HK-2 (cell line): ENCODE results near the gene HMCES.
"Not testable (repeated sequence)": the region's sequence is repeated elsewhere in the genome, so short reads cannot be mapped to it uniquely, and the experiment has no call there.

Source experiments
- DNase-seq: peaks from one replicate; pipeline ENCODE4 v3.0.0-alpha.2; 2018; ENCODE audit not compliant: unreplicated experiment

The HMCES gene

DNA sequence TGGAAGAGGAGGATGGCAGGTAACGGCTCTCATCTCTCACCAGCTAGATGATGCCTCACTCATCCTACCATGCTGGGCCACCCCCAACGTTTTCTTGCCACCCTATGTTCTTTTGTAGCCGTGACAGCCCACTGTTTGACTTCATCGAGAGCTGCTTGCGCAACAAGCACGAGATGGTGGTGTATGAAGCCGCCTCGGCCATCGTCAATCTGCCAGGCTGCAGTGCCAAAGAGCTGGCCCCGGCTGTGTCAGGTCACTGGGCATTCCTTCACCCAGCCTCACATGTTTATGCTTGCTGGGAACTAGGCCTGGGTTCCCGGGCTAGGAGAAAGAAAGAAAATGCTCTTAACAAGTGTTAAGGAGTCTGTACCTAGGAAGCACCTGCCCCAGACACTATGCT is 21.1 kb upstream of the HMCES start:
- no peak for DNase-seq

DNA sequence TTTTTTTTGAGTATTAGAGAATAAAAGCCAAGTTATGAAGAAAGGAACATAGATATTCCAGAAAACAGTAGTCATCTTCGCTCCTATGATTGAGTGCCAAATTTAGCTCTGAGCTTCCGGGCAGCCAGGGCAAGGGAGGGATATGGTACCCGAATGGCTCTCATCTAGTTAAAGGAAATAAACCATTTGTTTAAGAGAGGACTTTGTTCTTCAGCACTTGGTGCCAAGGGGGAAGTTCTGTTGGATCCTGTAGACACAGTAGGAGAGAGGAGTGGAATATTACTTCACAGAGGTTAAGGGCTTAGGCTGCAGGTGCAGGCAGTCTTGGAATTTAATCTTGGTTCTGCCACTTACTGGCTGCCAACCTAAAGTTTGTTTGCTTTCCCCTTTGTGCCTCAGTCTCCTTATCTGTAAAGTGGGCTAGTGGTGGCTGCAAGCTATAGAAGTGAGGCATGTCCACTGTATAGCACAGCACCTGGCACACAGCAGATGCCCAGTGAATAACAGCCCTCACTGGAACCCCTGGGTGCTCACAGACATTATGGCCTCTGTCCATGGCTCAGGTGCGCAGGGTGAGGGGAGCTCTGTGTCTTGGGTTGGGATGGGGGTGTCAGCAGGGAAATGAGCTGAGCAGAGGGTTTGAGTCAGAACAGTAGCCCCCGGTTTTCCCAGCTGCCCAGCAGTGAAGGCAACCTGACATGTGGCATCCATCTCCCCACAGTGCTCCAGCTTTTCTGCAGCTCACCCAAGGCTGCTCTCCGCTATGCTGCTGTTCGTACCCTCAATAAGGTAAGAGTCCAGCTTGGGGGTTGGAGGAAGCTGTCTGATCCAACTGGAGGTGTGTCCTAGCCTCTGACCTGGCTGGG is 18.8 kb upstream of the HMCES start:
- no peak for DNase-seq

DNA sequence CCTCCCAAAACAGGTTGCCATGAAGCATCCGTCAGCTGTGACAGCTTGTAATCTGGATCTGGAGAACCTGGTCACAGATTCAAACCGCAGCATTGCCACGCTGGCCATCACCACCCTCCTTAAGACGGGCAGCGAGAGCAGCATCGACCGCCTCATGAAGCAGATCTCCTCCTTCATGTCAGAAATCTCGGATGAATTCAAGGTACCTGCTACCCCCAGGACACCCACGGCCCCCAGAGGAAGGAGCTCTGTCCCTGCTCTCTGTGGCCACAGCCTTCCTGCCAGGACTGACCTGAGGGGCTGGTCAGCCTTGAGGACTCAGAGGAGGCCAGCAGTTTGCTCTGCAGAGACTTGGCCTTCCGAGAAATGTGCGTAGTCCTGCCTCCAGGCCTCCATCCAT is 18.1 kb upstream of the HMCES start:
- no peak for DNase-seq

DNA sequence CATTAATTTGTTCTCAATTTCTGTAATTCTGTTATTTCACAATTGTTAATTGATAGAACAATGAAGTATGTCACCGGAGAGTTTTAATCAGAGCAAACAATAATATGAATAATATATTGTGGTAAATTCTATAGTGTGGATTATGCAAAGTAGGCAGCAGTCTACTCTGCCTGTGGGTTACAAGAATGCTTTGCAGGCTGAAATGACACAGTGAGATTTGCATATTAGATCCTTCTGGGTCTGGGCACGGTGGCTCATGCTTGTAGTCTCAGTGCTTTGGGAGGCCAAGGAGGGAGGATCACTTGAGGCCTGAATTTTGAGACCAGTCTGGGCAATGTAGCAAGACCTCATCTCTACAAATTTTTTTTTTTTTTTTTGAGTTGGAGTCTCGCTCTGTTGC is 16.8 kb upstream of the HMCES start:
- no peak for DNase-seq

DNA sequence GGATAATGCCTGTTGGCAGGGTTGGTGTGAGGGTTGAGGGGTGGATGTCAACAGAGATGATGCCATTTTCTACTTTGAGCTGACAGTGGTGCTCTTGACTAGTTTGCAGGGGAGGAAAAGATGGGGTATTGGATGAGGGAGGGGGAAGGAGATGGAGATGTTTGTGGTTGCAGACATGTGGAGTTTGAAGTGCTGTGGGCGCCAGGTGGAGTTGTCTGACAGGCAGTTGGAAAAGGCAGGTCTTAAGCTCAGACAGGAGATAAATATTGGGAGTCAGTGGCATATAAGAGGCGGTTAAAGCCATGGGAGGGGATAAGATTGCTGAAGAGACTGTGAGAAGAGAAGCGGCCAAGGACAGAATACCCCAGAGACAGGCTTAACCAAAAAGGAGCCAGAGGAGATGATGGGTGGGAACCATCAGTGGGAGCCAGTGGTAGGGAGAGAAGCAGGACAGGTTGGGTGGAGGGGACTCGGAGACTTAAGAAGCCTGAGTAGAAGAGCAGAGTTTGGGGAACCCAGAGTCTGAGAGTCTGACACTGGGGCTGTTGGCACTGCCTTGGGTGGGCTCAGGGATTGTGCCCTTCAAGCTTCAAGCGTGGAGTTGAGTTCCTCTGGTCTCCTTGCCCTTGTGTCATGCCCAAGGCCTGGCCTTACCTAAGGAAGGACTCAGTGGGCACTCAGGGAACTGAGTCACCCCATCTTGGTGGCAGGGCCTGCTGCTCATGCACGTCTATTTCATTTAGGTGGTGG is 15.3 kb upstream of the HMCES start:
- DNase-seq, result no peak

DNA sequence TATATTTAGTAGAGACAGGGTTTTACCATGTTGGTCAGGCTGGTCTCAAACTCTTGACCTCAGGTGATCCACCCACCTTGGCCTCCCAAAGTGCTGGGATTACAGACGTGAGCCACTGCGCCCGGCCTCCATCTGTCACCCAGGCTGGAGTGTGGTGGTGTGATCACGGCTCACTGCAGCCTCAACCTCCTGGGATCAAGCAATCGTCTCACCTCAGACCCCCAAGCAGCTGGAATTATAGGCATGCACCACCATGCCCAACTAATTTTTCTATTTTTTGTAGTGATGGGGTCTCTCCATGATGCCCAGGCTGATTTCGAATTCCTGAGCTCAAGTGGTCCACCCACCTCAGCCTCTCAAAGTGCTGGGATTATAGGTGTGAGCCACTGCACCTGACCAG is 13.7 kb upstream of the HMCES start:
- not testable (repeated sequence) for DNase-seq

DNA sequence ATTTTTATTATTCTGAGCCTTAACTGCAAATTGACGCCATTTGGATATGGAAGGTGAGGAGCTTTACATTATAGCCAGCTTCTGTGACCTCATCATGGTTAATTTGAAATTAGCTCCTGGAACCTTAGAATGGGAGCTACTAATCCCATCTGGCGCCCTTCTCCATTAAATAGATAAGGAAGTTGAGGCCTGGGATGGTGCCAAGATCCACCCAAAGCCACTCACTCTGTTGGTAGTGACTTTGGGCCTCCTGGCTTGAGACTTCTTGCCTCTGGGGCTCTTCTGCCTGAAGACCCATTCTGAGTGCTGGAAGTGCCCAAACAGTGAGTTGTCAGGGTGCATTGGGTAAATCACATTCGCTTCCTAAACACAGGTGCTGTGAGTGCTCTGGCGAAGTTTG is 12.0 kb upstream of the HMCES start:
- no peak for DNase-seq

DNA sequence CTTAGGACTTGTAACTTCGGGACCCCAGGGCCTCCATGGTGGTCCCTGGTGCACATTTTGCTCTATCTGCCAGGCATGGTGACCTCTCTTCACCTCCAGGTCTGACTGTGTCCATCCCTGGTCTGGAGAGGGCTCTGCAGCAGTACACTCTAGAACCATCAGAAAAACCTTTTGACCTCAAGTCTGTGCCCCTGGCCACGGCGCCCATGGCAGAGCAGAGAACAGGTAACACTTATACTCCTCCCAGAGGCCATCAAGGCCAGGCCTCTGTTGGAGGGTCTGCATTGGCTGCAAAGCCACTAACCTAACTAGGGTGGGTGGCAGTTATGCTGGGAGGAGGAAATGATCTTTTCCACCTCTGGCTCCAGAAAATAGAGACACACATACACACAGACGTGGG is 10.3 kb upstream of the HMCES start:
- DNase-seq, result no peak

DNA sequence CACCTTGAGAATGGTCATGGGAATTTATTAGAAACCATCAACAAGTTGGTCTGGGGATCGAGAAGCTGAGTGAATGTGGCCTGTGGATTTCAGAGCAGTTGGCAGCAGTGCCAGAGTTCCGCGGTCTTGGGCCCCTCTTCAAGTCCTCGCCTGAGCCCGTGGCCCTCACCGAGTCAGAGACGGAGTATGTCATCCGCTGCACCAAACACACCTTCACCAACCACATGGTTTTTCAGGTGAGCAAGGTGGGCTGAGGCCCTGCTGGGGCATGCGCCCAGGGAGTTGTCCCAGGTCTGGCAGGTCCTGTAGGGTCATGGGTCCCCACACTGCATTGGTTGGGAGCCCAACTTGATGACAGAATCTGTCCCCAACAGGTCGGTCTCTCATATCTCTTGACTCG is 7.0 kb upstream of the HMCES start:
- no peak for DNase-seq

DNA sequence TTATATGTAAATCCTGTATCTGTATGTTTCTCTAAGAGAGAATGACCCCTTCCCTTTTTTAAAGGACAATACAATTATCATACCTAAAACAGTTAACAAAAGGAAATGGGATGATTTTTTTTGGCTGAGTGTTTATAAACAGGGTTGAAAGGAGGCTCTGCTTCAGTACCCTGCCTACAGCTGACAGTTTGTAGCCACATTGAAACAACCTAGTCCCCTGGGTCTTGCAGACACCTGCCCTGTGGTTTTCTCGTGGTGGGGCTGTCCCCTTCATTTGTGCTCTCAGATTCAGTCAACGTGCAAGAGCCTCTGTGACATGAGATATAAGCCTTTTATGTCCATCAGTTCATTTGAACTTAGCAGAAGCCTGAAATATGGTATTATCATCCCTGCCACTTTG is 2.3 kb upstream of the HMCES start:
- DNase-seq, result no peak

DNA sequence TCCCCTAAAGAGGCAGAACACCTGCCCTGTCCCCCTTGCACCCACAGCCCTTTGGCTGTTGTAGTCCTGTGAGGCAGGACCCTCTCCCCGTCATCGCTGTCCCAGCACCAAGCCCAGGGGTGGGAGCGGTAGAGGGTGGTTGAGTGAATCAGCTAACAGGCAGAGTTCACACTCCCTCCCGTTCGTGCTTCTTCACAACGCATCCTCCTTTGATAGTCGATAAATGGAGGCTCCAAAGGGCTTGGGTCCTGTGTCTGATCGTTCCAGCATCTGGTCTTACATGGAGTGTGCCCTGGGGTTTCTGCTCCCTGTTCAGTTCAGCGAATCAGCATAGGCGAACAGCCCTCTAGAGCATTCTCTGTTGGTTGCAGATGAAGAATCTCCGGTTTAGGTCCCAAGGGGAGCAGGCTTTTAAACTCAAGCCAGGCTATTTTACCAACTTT is 820 bp upstream of the HMCES start:
- DNase-seq, result no peak

DNA sequence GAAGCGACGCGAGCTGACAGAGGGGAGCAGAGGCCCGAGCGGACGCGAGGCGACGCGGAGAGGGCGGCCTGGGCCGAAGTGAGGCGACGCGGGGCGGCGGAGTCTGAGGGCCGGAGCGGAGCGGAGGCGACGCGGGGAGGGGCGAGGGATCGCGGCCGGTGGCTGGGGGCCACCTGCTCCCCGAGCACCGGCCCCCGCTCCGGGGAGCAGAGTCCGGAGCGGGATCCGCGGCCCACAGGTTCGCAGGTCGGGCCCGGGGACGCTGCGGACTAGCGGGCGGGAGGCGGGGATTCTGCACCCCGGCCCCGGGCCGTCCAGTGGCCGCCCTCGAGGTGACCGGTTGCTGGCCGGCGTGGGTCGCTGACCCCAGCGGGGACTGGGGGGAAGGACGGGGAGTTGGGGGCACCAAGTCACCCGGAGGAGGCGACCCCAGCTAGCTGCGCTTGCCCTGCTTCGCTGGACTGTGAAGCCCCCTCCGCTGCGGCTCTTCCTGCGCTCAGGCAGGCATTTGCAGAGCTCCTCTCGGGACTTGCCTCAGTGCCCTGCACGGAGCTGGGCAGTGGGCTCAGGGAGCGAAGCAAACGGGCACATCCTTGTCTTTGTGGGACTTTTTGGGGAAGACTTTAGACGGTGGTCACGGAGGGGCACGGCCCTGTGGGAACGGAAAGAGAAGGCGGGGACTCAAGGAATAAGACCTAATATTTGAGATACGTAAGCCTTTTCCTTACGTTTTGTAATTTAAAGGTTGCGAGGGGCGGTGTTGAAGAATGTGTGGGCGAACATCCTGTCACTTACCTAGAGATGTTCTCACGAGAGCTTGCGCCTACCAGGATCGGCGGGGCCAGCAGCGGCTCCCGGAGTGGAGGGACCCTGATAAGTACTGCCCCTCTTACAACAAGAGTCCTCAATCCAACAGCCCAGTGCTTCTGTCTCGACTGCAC is 566 bp downstream of the HMCES start:
- DNase-seq, result peak; percentile 61

DNA sequence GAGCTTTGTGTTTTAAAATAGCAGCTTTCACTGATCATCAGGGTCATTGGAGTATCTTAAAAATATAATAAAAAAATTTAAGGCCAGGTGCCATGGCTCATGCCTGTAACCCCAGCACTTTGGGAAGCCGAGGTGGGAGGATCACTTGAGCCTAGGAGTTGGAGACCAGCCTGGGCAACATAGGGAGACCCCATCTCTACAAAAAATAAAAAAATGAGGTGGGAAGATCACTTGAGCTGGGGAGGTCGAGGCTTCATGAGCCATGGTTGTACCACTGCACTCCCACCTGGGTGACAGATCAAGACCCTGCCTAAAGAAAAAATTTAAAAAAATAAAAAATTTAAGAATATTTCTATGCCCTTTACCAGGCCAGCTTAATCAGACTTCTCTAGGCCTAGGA is 1.5 kb downstream of the HMCES start:
- no peak for DNase-seq

DNA sequence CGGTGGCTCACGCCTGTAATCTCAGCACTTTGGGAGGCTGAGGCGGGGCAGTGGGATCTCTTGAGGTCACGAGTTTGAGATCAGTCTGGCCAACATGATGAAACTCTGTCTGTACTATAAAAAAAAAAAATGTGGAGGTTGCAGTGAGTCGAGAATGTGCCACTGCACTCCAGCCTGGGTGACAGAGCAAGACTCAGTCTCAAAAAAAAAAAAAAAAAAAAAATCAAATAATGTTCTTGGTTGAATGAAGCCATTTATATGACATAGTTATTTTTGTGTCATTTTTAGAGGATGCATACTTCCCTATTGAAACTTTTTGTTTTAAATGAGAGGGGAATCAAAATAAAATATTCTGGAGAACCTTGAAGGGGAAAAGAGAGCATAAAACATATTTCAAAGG is 3.1 kb downstream of the HMCES start:
- DNase-seq, result no peak

DNA sequence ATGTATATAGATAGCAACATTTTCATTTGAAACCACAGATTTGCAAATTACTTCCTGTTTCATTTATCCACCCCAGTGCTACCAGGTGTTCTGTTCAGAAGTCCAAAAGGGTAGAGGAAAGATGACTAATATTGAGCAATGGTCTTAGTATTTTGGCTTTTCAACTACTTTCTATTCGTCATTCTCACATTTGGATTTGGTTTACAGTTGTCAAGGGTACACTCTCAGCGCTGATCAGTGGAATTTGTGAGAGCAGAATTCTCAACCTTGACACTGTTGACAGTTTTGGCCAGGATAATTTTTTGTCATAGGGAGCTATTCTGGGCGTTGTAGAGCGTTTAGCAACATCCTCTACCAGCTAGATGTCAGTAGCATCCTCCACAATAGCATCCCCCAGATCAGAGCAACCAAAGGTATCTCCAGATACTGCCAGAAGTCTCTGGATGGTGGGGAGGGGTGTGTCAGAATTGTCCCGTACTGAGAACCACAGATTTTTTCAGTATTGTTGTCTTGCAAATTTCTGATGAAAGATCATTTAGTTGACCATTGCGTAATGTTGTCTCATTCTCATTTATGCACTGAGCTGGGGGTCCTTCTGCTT is 4.2 kb downstream of the HMCES start:
- no peak for DNase-seq

DNA sequence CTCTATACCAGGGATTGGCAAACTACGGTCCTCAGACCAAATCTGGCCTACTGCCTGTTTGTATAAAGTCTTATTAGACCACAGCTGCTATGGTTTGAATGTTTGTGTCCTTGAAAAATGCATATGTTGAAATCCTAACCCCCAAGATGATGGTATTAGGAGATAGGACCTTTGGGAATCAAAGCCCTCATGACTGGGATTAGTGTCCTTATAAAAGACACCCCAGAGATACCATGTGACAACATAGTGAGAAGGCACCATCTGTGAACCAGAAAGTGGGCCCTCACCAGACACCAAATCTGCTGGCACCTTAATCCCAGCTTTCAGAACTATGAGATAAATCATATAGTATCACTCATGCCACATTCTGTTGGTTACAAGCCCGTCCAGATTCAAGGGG is 7.4 kb downstream of the HMCES start:
- no peak for DNase-seq

DNA sequence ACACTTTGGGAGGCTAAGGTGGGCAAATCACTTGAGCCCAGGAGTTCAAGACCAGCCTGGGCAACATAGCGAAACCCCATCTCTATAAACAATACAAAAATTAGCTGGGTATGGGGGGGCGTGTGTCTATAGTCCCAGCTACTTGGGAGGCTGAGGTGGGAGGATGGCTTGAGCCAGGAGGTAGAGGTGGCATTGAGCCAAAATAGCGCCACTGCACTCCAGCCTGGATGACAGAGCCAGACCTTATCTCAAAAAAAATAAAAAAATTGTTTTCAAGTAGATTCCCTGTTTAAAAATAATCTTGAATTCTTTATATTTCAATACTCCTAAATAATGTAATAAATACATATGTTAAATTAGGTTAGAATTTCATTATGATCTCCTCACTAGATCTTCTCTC is 9.8 kb downstream of the HMCES start:
- DNase-seq, result no peak

DNA sequence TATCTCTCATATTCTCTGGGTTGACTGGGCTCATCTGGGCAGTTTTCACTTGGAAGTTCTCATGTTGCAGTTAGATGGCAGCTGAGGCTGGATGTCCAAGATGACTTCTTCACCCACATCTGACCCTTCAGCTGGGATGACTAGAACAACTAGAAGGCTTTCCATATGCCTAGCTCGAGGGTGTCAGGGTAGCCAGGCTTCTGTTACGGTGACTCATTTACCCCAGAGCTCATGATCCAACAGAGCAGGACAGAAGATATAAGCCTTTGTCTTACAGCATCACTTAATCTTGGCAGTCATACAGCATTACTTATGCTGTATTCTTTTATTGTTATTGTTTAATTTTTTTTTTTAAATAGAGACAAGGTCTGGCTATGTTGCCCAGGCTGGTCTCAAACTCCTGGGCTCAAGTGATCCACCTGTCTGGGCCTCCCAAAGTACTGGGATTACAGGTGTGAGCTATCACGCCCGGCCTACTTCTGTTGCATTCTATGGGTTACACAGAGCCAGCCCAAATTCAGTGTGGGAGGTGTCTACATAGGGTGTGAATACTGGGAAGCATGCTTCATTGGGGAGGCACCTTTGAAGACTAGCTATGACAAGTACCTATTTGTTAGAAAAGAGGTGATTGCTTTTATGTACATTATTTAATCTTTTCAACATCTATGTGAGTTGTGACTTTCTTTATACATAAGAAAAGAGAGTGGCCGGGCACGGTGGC is 10.7 kb downstream of the HMCES start:
- no peak for DNase-seq

DNA sequence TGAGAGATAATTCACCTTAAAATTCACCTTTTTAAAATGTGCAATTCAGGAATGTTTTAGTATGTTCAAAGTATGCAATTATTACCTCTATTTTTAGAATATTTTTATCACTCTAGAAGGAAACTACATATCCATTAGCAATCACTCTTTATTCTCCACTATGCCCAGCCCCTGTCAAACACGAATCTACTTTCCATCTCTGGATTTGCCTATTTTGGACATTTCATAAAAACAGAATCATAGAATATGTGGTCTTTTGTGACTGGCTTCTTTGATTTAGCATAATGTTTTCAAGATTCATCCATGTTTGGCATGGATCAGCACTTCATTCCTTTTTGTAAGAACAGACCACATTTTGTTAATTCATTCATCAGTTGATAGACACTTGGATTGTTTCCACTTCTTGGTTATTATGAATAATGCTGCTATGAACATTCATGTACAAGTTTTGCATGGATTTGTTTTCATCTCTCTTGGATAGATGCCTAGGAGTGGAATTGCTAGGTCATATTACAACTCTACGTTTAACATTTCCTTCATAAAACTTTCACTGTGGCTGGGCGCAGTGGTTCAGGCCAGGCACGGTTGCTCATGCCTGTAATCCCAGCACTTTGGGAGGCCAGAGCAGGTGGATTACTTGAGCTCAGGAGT is 12.7 kb downstream of the HMCES start:
- DNase-seq, result no peak

DNA sequence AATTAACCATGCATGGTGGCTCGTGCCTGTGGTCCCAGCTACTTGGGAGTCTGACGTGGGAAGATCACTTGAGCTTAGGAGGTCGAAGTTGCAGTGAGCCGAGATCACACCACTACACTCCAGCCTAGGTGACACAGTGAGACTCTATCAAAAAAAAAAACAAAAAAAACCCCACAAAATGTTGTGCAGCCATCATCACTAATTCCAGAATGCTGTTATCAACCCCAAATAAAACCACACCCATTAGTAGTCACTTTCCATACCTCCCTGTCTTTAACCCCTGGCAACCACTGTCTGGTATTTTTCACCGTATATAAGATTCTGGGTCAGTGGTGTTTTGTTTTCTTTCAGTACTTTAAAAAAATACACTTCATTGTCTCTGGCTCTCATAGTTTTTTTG is 16.6 kb downstream of the HMCES start:
- no peak for DNase-seq
